ENCODE measurements around the gene GAGE10. TPM values are rescaled to one million over a fixed set of nuclear protein-coding genes. Genes with fewer than 3 reads are reported as not detected.

The GAGE10 gene
- total RNA-seq, 1 experiment from 2014 or later, result not detected

- CTCF ChIA-PET, result no interaction called here
- Histone ChIP-seq H3K36me3 (ENCODE audit: control insufficient read depth, insufficient read depth, low read length) (no peaks in the 10 kb centered on the region), H3K27me3 (replicated peaks; ENCODE audit: control insufficient read depth, insufficient read depth, low read length) (no peaks in the 10 kb centered on the region), H3K4me3 (ENCODE audit: low read depth, low read length) (no peak overlapping the region), H3K9me3 (no peaks in the 10 kb centered on the region), H3K4me1 (no peaks in the 10 kb centered on the region)
- no peaks in the 10 kb centered on the region for H3K4me1 Mint-ChIP-seq (ENCODE audit: low read depth, unreplicated experiment)
- BruUV-seq (replicated peaks), result no TSS peak
- POLR2A ChIA-PET, result no interaction called here
- peaks cover 18% of the 10 kb centered on the region for H3K36me3 Mint-ChIP-seq (ENCODE audit: insufficient read depth, unreplicated experiment)
- TF ChIP-seq CTCF (IDR thresholded peaks at IDR 0.05; ENCODE audit: insufficient read depth in 1 of 2, low read depth in 1 of 2, low read length in 1 of 2, severe bottlenecking in 1 of 2, unreplicated experiment in 1 of 2), result no peak
- no peak overlapping the region for H3K4me3 Mint-ChIP-seq (ENCODE audit: unreplicated experiment)
- DNase-seq, result no peak
- no peaks in the 10 kb centered on the region for H3K27me3 Mint-ChIP-seq (ENCODE audit: insufficient read depth, unreplicated experiment)
- intact Hi-C loops (cut with micrococcal nuclease; ENCODE audit: unreplicated experiment), result no loop called here
- H3K27ac Mint-ChIP-seq (ENCODE audit: unreplicated experiment), result no peak overlapping the region
- no peaks in the 10 kb centered on the region for H3K9me3 Mint-ChIP-seq (ENCODE audit: unreplicated experiment)
These were observed 25.4 kb upstream of the GAGE10 start for GRCh38 chrX:49278081-49278480.

DNA sequence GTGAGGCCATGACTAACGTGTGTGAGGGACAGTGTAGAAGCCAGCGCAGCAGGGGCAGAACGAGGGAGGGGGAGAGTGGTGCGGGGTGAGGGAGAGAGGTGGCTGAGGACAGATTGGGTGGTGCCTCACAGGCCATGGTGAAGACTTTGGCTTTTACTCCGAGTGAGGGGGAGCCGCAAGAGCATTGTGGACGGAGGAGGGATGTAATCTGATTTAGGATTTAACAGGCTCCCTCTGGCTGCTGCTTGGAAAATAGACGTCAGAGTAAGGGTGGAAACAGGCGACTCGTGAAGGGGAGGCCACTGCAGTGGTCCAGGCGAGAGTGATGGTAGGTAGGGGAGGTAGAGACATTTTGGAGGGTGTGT, 20.8 kb upstream of the GAGE10 start:
- intact Hi-C loops (cut with micrococcal nuclease; ENCODE audit: unreplicated experiment), result no loop called here
- POLR2A ChIA-PET, result interaction anchor here (0.7 kb wide), 1 partner anchor 118 kb away, joined by 3 read pairs; no protein-coding TSS in a partner anchor
- no peaks in the 10 kb centered on the region for H3K27me3 Mint-ChIP-seq (ENCODE audit: insufficient read depth, unreplicated experiment)
- BruUV-seq (replicated peaks), result no TSS peak
- no peaks in the 10 kb centered on the region for H3K9me3 ChIP-seq
- H3K9me3 Mint-ChIP-seq (ENCODE audit: unreplicated experiment), result no peaks in the 10 kb centered on the region
- peaks cover 12% of the 10 kb centered on the region for H3K36me3 Mint-ChIP-seq (ENCODE audit: insufficient read depth, unreplicated experiment)
- peak overlapping the region; percentile 62 for H3K27ac Mint-ChIP-seq (ENCODE audit: unreplicated experiment)
- CTCF ChIA-PET, result no interaction called here
- H3K4me1 ChIP-seq, result no peaks in the 10 kb centered on the region
- H3K27me3 ChIP-seq (replicated peaks; ENCODE audit: control insufficient read depth, insufficient read depth, low read length), result no peaks in the 10 kb centered on the region
- no peaks in the 10 kb centered on the region for H3K36me3 ChIP-seq (ENCODE audit: control insufficient read depth, insufficient read depth, low read length)
- H3K4me1 Mint-ChIP-seq (ENCODE audit: low read depth, unreplicated experiment), result no peaks in the 10 kb centered on the region
- DNase-seq, result peak in 1 of 2 experiments; percentile 13
- TF ChIP-seq CTCF (IDR thresholded peaks at IDR 0.05; ENCODE audit: insufficient read depth in 1 of 2, low read depth in 1 of 2, low read length in 1 of 2, severe bottlenecking in 1 of 2, unreplicated experiment in 1 of 2), result no peak
- H3K4me3 Mint-ChIP-seq (ENCODE audit: unreplicated experiment), result no peak overlapping the region
- no peak overlapping the region for H3K4me3 ChIP-seq (ENCODE audit: low read depth, low read length)

DNA sequence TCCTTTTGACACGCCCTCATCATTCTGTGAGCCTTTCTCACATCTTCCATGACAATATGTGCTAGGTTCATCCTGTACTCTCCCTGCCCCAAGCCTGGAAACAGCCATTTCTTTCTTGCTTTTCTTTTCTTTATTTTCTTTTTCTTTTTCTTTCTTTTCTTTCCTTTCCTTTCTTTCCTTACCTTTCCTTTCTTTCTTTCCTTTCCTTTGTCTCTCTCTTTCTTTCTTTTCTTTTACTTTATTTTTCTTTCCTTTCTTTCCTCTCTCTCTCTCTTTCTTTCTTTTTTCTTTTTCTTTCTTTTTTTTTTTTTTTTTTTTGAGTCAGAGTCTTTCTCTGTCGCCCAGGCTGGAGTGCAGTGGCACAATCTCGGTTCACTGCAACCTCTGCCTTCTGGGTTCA, 19.2 kb upstream of the GAGE10 start:
- POLR2A ChIA-PET, result no interaction called here

More for the DNA sequence above, 19.2 kb upstream of the GAGE10 start:
- CTCF ChIA-PET, result no interaction called here
- Histone ChIP-seq H3K4me3 (ENCODE audit: low read depth, low read length) (no peak overlapping the region), H3K9me3 (no peaks in the 10 kb centered on the region), H3K27me3 (replicated peaks; ENCODE audit: control insufficient read depth, insufficient read depth, low read length) (no peaks in the 10 kb centered on the region), H3K4me1 (no peaks in the 10 kb centered on the region), H3K36me3 (ENCODE audit: control insufficient read depth, insufficient read depth, low read length) (no peaks in the 10 kb centered on the region)
- Mint-ChIP-seq H3K9me3 (ENCODE audit: unreplicated experiment) (no peaks in the 10 kb centered on the region), H3K27me3 (ENCODE audit: insufficient read depth, unreplicated experiment) (no peaks in the 10 kb centered on the region), H3K36me3 (ENCODE audit: insufficient read depth, unreplicated experiment) (peaks cover 12% of the 10 kb centered on the region), H3K4me3 (ENCODE audit: unreplicated experiment) (no peak overlapping the region), H3K4me1 (ENCODE audit: low read depth, unreplicated experiment) (no peaks in the 10 kb centered on the region), H3K27ac (ENCODE audit: unreplicated experiment) (no peak overlapping the region)
- no peak for TF ChIP-seq CTCF (IDR thresholded peaks at IDR 0.05; ENCODE audit: insufficient read depth in 1 of 2, low read depth in 1 of 2, low read length in 1 of 2, severe bottlenecking in 1 of 2, unreplicated experiment in 1 of 2)
- intact Hi-C loops (cut with micrococcal nuclease; ENCODE audit: unreplicated experiment), result no loop called here
- no peak for DNase-seq
- no TSS peak for BruUV-seq (replicated peaks)
